Ramos (cell line): ENCODE results near the gene RTCB.

ENCODE experiments used
- in situ Hi-C: fragments of 300-500 bp; cut with MboI; formaldehyde crosslinking; loops from one replicate; pipeline ENCODE4 v1.14.3; 2022; ENCODE audit warnings: low sequenced_read_pairs; ENCODE audit not compliant: unreplicated experiment

RTCB gene

GRCh38 chr22:32342977-32343376, 69.1 kb downstream of the RTCB start:
- in situ Hi-C loops: no loop called here

- in situ Hi-C loops: no loop called here
Measured at GRCh38 chr22:32341122-32341740, 70.8 kb downstream of the RTCB start.

- in situ Hi-C loops: no loop called here
Measured at GRCh38 chr22:32340411-32340810, 71.6 kb downstream of the RTCB start.

- in situ Hi-C loops: no loop called here
Measured at GRCh38 chr22:32339190-32340012, 72.6 kb downstream of the RTCB start.

- in situ Hi-C loops: no loop called here
Measured at GRCh38 chr22:32338757-32339156, 73.3 kb downstream of the RTCB start.
